Measurements from ENCODE around the gene CTIF.

Gene CTIF

DNA sequence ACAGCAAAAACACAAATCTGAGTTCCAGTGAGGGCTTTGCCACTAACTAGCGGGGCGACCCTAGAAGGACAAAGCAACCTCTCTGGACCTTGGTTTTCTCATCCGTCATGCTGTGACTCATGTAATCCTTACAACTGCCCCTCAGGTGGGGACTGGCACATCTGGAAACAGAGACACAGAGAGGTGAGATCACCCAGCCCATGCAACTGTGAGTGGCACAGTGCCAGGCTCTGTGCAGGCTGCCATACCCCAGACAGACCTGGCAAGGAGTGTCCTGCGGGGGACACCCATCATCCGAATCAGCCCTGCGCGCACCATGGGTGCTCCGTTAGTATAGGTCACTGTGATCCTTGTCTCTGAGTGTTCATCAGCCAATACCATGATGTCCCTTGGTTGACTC, 213.6 kb downstream of the CTIF start:
- no peak for TF ChIP-seq POLR2A (IDR thresholded peaks at IDR 0.05; ENCODE audit: low read depth, low read length)
- no peak for TF ChIP-seq TAF1 (IDR thresholded peaks at IDR 0.05; ENCODE audit: borderline replicate concordance, low read depth, low read length)
- TF ChIP-seq POLR2AphosphoS5 (IDR thresholded peaks at IDR 0.05; ENCODE audit: low read depth, low read length), result no peak
- no peak for FAIRE-seq

GRCh38 chr18:48752928-48753327, 214.1 kb downstream of the CTIF start:
- TF ChIP-seq POLR2AphosphoS5 (IDR thresholded peaks at IDR 0.05; ENCODE audit: low read depth, low read length) (no peak), TAF1 (IDR thresholded peaks at IDR 0.05; ENCODE audit: borderline replicate concordance, low read depth, low read length) (no peak), POLR2A (IDR thresholded peaks at IDR 0.05; ENCODE audit: low read depth, low read length) (no peak)
- FAIRE-seq, result no peak
- DNase-seq (ENCODE audit: insufficient read length), result no peak

More for the DNA sequence above, 213.6 kb downstream of the CTIF start:
- DNase-seq (ENCODE audit: insufficient read length), result no peak

- DNase-seq (ENCODE audit: insufficient read length) (no peak), FAIRE-seq (no peak)
- TF ChIP-seq TAF1 (IDR thresholded peaks at IDR 0.05; ENCODE audit: borderline replicate concordance, low read depth, low read length) (no peak), POLR2A (IDR thresholded peaks at IDR 0.05; ENCODE audit: low read depth, low read length) (no peak), POLR2AphosphoS5 (IDR thresholded peaks at IDR 0.05; ENCODE audit: low read depth, low read length) (no peak)
Measured at GRCh38 chr18:48753691-48754090, 214.9 kb downstream of the CTIF start.

DNA sequence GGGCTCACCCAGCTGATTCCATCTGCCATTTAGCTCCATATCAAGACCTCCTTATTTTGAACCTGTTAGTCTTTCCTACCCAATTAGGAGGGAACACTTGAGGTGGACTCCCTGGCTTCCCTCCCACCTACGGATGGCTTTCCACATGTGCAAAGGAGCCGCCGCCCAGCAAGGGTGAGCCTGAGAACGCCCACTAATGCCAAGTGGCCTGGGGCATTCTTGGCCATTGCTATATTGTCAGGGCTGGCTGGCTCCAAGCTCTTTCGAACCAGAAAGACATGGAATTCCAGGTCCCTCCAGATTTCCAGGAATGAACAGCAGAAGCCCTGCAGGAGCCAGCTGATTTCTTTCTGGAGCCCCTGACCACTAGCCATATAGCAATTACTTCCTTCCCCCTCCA, 215.7 kb downstream of the CTIF start:
- DNase-seq (ENCODE audit: insufficient read length) (no peak), FAIRE-seq (no peak)
- TF ChIP-seq TAF1 (IDR thresholded peaks at IDR 0.05; ENCODE audit: borderline replicate concordance, low read depth, low read length) (no peak), POLR2A (IDR thresholded peaks at IDR 0.05; ENCODE audit: low read depth, low read length) (no peak), POLR2AphosphoS5 (IDR thresholded peaks at IDR 0.05; ENCODE audit: low read depth, low read length) (no peak)

DNA sequence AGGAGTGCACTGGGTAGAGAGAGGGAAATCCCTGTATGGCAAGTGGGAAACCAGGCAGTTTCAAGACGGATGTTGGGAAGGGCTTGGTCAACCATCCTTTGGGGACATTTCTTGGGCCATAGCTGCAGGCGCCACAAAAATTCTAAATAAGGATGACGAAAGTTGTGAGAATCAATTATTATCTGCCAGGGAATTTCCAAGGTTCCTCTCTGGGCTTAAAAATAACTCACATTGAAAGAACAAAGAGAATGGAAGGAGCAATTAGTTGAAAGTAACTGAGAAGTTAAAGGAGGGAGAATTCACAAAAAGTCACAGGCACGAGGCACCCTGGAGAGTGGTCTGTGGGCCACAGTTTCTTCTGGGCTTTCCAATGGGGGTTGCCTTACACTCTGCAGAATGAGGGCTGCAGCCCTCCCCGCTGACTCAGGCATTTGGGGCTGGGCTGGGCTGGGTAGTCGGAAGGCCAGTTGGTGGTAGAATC, 216.2 kb downstream of the CTIF start:
- no peak for TF ChIP-seq POLR2AphosphoS5 (IDR thresholded peaks at IDR 0.05; ENCODE audit: low read depth, low read length)
- no peak for TF ChIP-seq POLR2A (IDR thresholded peaks at IDR 0.05; ENCODE audit: low read depth, low read length)
- DNase-seq (ENCODE audit: insufficient read length) (no peak), FAIRE-seq (peak; percentile 92)

- no peak for DNase-seq (ENCODE audit: insufficient read length)
- FAIRE-seq, result no peak
- TF ChIP-seq TAF1 (IDR thresholded peaks at IDR 0.05; ENCODE audit: borderline replicate concordance, low read depth, low read length), result no peak
- TF ChIP-seq POLR2A (IDR thresholded peaks at IDR 0.05; ENCODE audit: low read depth, low read length), result no peak
- no peak for TF ChIP-seq POLR2AphosphoS5 (IDR thresholded peaks at IDR 0.05; ENCODE audit: low read depth, low read length)
Measured at GRCh38 chr18:48756511-48757226, 217.8 kb downstream of the CTIF start.

GRCh38 chr18:48757367-48757766, 218.5 kb downstream of the CTIF start:
- DNase-seq (ENCODE audit: insufficient read length) (no peak), FAIRE-seq (no peak)
- TF ChIP-seq POLR2AphosphoS5 (IDR thresholded peaks at IDR 0.05; ENCODE audit: low read depth, low read length) (no peak), POLR2A (IDR thresholded peaks at IDR 0.05; ENCODE audit: low read depth, low read length) (no peak), TAF1 (IDR thresholded peaks at IDR 0.05; ENCODE audit: borderline replicate concordance, low read depth, low read length) (no peak)

DNA sequence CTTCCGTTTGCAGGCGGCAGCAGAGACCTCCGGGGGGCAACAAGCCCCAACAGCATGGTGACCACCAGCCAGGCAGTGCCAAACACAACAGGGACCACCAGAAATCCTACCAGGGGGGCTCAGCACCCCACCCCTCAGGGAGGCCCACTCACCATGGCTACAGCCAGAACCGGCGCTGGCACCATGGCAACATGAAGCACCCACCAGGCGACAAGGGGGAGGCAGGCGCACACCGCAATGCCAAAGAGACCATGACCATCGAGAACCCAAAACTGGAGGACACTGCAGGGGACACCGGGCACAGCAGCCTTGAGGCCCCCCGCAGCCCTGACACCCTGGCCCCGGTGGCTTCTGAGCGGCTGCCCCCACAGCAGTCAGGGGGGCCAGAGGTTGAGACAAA, 219.1 kb downstream of the CTIF start:
- FAIRE-seq (no peak), DNase-seq (ENCODE audit: insufficient read length) (no peak)
- no peak for TF ChIP-seq TAF1 (IDR thresholded peaks at IDR 0.05; ENCODE audit: borderline replicate concordance, low read depth, low read length)
- TF ChIP-seq POLR2A (IDR thresholded peaks at IDR 0.05; ENCODE audit: low read depth, low read length), result no peak
- no peak for TF ChIP-seq POLR2AphosphoS5 (IDR thresholded peaks at IDR 0.05; ENCODE audit: low read depth, low read length)

GRCh38 chr18:48761582-48761981, 222.8 kb downstream of the CTIF start:
- no peak for TF ChIP-seq TAF1 (IDR thresholded peaks at IDR 0.05; ENCODE audit: borderline replicate concordance, low read depth, low read length)
- no peak for TF ChIP-seq POLR2A (IDR thresholded peaks at IDR 0.05; ENCODE audit: low read depth, low read length)
- DNase-seq (ENCODE audit: insufficient read length) (no peak), FAIRE-seq (no peak)

DNA sequence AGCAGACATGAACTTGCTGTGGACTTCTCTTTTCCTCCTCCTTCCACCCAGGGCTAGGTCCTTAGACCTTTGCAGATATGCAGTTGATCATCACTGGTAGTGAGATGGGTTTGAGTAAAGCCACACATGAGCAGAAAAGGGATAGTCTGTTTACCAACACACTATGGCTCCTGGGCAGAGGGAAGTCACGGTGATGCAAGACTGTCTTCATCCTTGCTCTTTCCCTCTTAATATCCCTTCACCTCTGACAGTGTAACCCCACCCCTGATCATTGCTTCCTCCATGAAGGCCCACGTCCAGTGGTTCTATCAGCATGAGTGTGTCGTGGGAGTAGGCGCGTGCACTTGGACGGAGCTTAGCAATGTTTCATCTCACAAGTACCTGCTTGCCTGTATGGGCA, 223.2 kb downstream of the CTIF start:
- DNase-seq (ENCODE audit: insufficient read length) (no peak), FAIRE-seq (no peak)
- no peak for TF ChIP-seq TAF1 (IDR thresholded peaks at IDR 0.05; ENCODE audit: borderline replicate concordance, low read depth, low read length)

- no peak for DNase-seq (ENCODE audit: insufficient read length)
- no peak for FAIRE-seq
- TF ChIP-seq TAF1 (IDR thresholded peaks at IDR 0.05; ENCODE audit: borderline replicate concordance, low read depth, low read length) (no peak), POLR2AphosphoS5 (IDR thresholded peaks at IDR 0.05; ENCODE audit: low read depth, low read length) (no peak), POLR2A (IDR thresholded peaks at IDR 0.05; ENCODE audit: low read depth, low read length) (no peak)
Measured at GRCh38 chr18:48762836-48763718, 224.2 kb downstream of the CTIF start.

- FAIRE-seq, result no peak
- TF ChIP-seq POLR2AphosphoS5 (IDR thresholded peaks at IDR 0.05; ENCODE audit: low read depth, low read length), result no peak
- no peak for TF ChIP-seq TAF1 (IDR thresholded peaks at IDR 0.05; ENCODE audit: borderline replicate concordance, low read depth, low read length)
- TF ChIP-seq POLR2A (IDR thresholded peaks at IDR 0.05; ENCODE audit: low read depth, low read length), result no peak
Measured at GRCh38 chr18:48763719-48764100, 224.9 kb downstream of the CTIF start.

More at GRCh38 chr18:48763719-48764100, 224.9 kb downstream of the CTIF start:
- no peak for DNase-seq (ENCODE audit: insufficient read length)
